GM10847 (cell line): ENCODE results near the gene GPC6.

Experiments used
- POLR2A ChIP-seq: IDR thresholded peaks from 2 replicates; pipeline ENCODE4 v1.6.1; 2011; ENCODE audit not compliant: insufficient read length; ENCODE audit errors: extremely low read depth

GPC6 gene

GRCh38 chr13:94333131-94333820, 1106.7 kb downstream of the GPC6 start:
- no peak for TF ChIP-seq POLR2A

GRCh38 chr13:94335761-94336526, 1109.3 kb downstream of the GPC6 start:
- TF ChIP-seq POLR2A, result no peak

GRCh38 chr13:94339116-94339687, 1112.6 kb downstream of the GPC6 start:
- no peak for TF ChIP-seq POLR2A

GRCh38 chr13:94342436-94343242, 1116.0 kb downstream of the GPC6 start:
- TF ChIP-seq POLR2A, result no peak

GRCh38 chr13:94343243-94343585, 1116.6 kb downstream of the GPC6 start:
- no peak for TF ChIP-seq POLR2A

GRCh38 chr13:94344126-94344818, 1117.7 kb downstream of the GPC6 start:
- no peak for TF ChIP-seq POLR2A

GRCh38 chr13:94345374-94346195, 1119.0 kb downstream of the GPC6 start:
- no peak for TF ChIP-seq POLR2A

GRCh38 chr13:94346261-94347019, 1119.8 kb downstream of the GPC6 start:
- no peak for TF ChIP-seq POLR2A

- no peak for TF ChIP-seq POLR2A
Measured at GRCh38 chr13:94351292-94351990, 1124.8 kb downstream of the GPC6 start.

GRCh38 chr13:94352057-94352456, 1125.5 kb downstream of the GPC6 start:
- no peak for TF ChIP-seq POLR2A

- TF ChIP-seq POLR2A, result no peak
Measured at GRCh38 chr13:94353167-94353710, 1126.6 kb downstream of the GPC6 start.

GRCh38 chr13:94359875-94360274, 1133.3 kb downstream of the GPC6 start:
- TF ChIP-seq POLR2A, result no peak
